ENCODE results near the gene HOXA2.

DNA sequence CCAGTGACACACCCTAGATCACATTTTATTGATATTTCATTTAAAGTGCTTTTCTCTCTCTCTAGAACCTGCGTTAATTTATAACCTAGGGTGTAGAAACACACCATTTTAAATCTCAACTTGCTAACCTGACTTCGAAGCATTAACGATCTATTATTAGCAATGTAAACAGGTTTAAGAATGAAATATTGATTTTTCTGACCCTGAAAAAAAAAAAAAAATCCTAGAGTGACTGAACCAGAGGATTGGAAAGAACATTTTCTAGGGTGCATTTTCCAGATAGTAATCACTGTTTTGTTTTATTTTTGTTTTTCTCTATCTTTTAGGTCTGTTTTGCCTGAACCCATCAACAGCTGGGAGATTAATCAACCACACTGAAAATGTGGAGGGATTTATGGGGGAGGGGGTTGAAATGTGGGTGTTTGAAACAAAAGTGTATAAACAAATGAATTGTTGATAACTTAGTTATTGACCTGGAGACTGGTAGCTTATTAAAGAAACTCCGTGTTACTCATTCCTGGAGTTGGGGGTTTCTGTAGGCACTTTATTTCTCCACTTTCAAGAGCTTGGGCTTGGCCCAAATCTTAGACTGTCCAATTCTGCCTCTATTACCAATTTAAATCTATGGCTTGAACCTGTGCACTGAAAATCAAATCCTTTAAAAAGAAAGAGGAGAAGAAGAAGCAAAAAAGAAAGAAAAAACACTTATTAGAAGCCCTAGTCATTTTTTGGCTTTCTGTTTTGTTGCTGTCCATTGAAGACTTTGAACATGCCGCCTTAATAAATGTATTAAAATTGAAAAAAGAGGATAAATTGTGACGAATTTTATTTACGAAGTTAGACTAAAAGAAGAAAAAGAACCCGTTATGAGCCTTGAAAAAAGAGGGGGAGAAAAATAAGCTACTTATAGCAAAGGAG, 2.8 kb downstream of the HOXA2 start:
- TF ChIP-seq, protein P1, sequence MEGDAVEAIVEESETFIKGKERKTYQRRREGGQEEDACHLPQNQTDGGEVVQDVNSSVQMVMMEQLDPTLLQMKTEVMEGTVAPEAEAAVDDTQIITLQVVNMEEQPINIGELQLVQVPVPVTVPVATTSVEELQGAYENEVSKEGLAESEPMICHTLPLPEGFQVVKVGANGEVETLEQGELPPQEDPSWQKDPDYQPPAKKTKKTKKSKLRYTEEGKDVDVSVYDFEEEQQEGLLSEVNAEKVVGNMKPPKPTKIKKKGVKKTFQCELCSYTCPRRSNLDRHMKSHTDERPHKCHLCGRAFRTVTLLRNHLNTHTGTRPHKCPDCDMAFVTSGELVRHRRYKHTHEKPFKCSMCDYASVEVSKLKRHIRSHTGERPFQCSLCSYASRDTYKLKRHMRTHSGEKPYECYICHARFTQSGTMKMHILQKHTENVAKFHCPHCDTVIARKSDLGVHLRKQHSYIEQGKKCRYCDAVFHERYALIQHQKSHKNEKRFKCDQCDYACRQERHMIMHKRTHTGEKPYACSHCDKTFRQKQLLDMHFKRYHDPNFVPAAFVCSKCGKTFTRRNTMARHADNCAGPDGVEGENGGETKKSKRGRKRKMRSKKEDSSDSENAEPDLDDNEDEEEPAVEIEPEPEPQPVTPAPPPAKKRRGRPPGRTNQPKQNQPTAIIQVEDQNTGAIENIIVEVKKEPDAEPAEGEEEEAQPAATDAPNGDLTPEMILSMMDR (IDR thresholded peaks at IDR 0.05), result no peak
- TF ChIP-seq POLR2A (IDR thresholded peaks at IDR 0.05), result no peak

Data from adrenal gland (tissue), 5 donors.